Measurements from ENCODE around the gene BEND3.

The BEND3 gene

GRCh38 chr6:107083921-107084320, 31.4 kb downstream of the BEND3 start:
- ATAC-seq (replicated peaks) = no peak
- no peaks in the 10 kb centered on the region for H3K27me3 Mint-ChIP-seq
- H3K36me3 Mint-ChIP-seq (ENCODE audit: insufficient read depth) = no peaks in the 10 kb centered on the region
- no peak overlapping the region for H3K4me3 Mint-ChIP-seq
- H3K27ac Mint-ChIP-seq = no peak overlapping the region
- H3K9me3 Mint-ChIP-seq = no peaks in the 10 kb centered on the region
- no peak for DNase-seq
- H3K4me1 Mint-ChIP-seq (ENCODE audit: low read depth in 2 of 2) = no peaks in the 10 kb centered on the region

- Mint-ChIP-seq H3K27me3 (no peaks in the 10 kb centered on the region), H3K4me3 (no peak overlapping the region), H3K36me3 (ENCODE audit: insufficient read depth) (no peaks in the 10 kb centered on the region), H3K9me3 (no peaks in the 10 kb centered on the region), H3K4me1 (ENCODE audit: low read depth in 2 of 2) (no peaks in the 10 kb centered on the region), H3K27ac (no peak overlapping the region)
- DNase-seq (no peak), ATAC-seq (replicated peaks) (no peak)
These were observed 32.1 kb downstream of the BEND3 start for GRCh38 chr6:107083047-107083768.

- ATAC-seq (replicated peaks) (no peak), DNase-seq (no peak)
- Mint-ChIP-seq H3K9me3 (no peaks in the 10 kb centered on the region), H3K36me3 (ENCODE audit: insufficient read depth) (no peaks in the 10 kb centered on the region), H3K27me3 (no peaks in the 10 kb centered on the region), H3K4me1 (ENCODE audit: low read depth in 2 of 2) (no peaks in the 10 kb centered on the region), H3K27ac (no peak overlapping the region), H3K4me3 (no peak overlapping the region)
These were observed 33.3 kb downstream of the BEND3 start for GRCh38 chr6:107082045-107082444.

- Mint-ChIP-seq H3K4me1 (ENCODE audit: low read depth in 2 of 2) (no peaks in the 10 kb centered on the region), H3K27ac (no peak overlapping the region), H3K9me3 (no peaks in the 10 kb centered on the region), H3K36me3 (ENCODE audit: insufficient read depth) (no peaks in the 10 kb centered on the region), H3K27me3 (no peaks in the 10 kb centered on the region), H3K4me3 (no peak overlapping the region)
- ATAC-seq (replicated peaks) (no peak), DNase-seq (no peak)
These were observed 35.3 kb downstream of the BEND3 start for GRCh38 chr6:107080036-107080435.

- no peak overlapping the region for H3K4me3 Mint-ChIP-seq
- no peaks in the 10 kb centered on the region for H3K4me1 Mint-ChIP-seq (ENCODE audit: low read depth in 2 of 2)
- ATAC-seq (replicated peaks) (no peak), DNase-seq (no peak)
- H3K36me3 Mint-ChIP-seq (ENCODE audit: insufficient read depth) = no peaks in the 10 kb centered on the region
- H3K27me3 Mint-ChIP-seq = no peaks in the 10 kb centered on the region
- H3K9me3 Mint-ChIP-seq = no peaks in the 10 kb centered on the region
- H3K27ac Mint-ChIP-seq = no peak overlapping the region
These were observed 35.9 kb downstream of the BEND3 start for GRCh38 chr6:107079429-107079828.

- H3K4me1 Mint-ChIP-seq (ENCODE audit: low read depth in 2 of 2) = no peaks in the 10 kb centered on the region
- H3K36me3 Mint-ChIP-seq (ENCODE audit: insufficient read depth) = no peaks in the 10 kb centered on the region
- no peak for DNase-seq
- no peak for ATAC-seq (replicated peaks)
- H3K4me3 Mint-ChIP-seq = no peak overlapping the region
- no peaks in the 10 kb centered on the region for H3K27me3 Mint-ChIP-seq
- no peaks in the 10 kb centered on the region for H3K9me3 Mint-ChIP-seq
- no peak overlapping the region for H3K27ac Mint-ChIP-seq
These were observed 37.6 kb downstream of the BEND3 start for GRCh38 chr6:107077710-107078109.

- Mint-ChIP-seq H3K4me1 (ENCODE audit: low read depth in 2 of 2) (no peaks in the 10 kb centered on the region), H3K27ac (no peak overlapping the region), H3K36me3 (ENCODE audit: insufficient read depth) (no peaks in the 10 kb centered on the region), H3K27me3 (no peaks in the 10 kb centered on the region), H3K4me3 (no peak overlapping the region), H3K9me3 (no peaks in the 10 kb centered on the region)
- ATAC-seq (replicated peaks) (no peak), DNase-seq (no peak)
These were observed 39.3 kb downstream of the BEND3 start for GRCh38 chr6:107075951-107076381.

GRCh38 chr6:107070686-107071085, 44.6 kb downstream of the BEND3 start:
- no peaks in the 10 kb centered on the region for H3K9me3 Mint-ChIP-seq
- ATAC-seq (replicated peaks) = no peak
- no peaks in the 10 kb centered on the region for H3K27me3 Mint-ChIP-seq
- no peaks in the 10 kb centered on the region for H3K4me1 Mint-ChIP-seq (ENCODE audit: low read depth in 2 of 2)
- no peak overlapping the region for H3K4me3 Mint-ChIP-seq
- H3K27ac Mint-ChIP-seq = no peak overlapping the region
- no peaks in the 10 kb centered on the region for H3K36me3 Mint-ChIP-seq (ENCODE audit: insufficient read depth)
- no peak for DNase-seq

- no peaks in the 10 kb centered on the region for H3K36me3 Mint-ChIP-seq (ENCODE audit: insufficient read depth)
- DNase-seq (no peak), ATAC-seq (replicated peaks) (no peak)
- H3K27ac Mint-ChIP-seq = no peak overlapping the region
- H3K4me3 Mint-ChIP-seq = no peak overlapping the region
- no peaks in the 10 kb centered on the region for H3K9me3 Mint-ChIP-seq
- peaks cover under 1 to 4% of the 10 kb centered on the region in 2 donors for H3K4me1 Mint-ChIP-seq (ENCODE audit: low read depth in 2 of 2)
- H3K27me3 Mint-ChIP-seq = no peaks in the 10 kb centered on the region
These were observed 45.4 kb downstream of the BEND3 start for GRCh38 chr6:107069631-107070548.

GRCh38 chr6:107068691-107069630, 46.4 kb downstream of the BEND3 start:
- Mint-ChIP-seq H3K4me3 (no peak overlapping the region), H3K27ac (no peak overlapping the region), H3K27me3 (no peaks in the 10 kb centered on the region), H3K9me3 (no peaks in the 10 kb centered on the region), H3K4me1 (ENCODE audit: low read depth in 2 of 2) (peaks cover 4 to 10% of the 10 kb centered on the region in 2 donors), H3K36me3 (ENCODE audit: insufficient read depth) (no peaks in the 10 kb centered on the region)
- DNase-seq = no peak
- ATAC-seq (replicated peaks) = no peak

- no peaks in the 10 kb centered on the region for H3K36me3 Mint-ChIP-seq (ENCODE audit: insufficient read depth)
- no peaks in the 10 kb centered on the region for H3K27me3 Mint-ChIP-seq
- no peak overlapping the region for H3K27ac Mint-ChIP-seq
- DNase-seq (no peak), ATAC-seq (replicated peaks) (no peak)
- peaks cover 5 to 10% of the 10 kb centered on the region in 2 donors for H3K4me1 Mint-ChIP-seq (ENCODE audit: low read depth in 2 of 2)
- H3K4me3 Mint-ChIP-seq = no peak overlapping the region
- no peaks in the 10 kb centered on the region for H3K9me3 Mint-ChIP-seq
These were observed 48.3 kb downstream of the BEND3 start for GRCh38 chr6:107066697-107067659.

GRCh38 chr6:107064579-107065065, 50.7 kb downstream of the BEND3 start:
- Mint-ChIP-seq H3K4me3 (peak overlapping the region in 1 of 2 donors; percentile 20), H3K27ac (peak overlapping the region in 1 of 2 donors; percentile 23)

More at GRCh38 chr6:107064579-107065065, 50.7 kb downstream of the BEND3 start:
- no peaks in the 10 kb centered on the region for H3K36me3 Mint-ChIP-seq (ENCODE audit: insufficient read depth)
- peaks cover 15 to 20% of the 10 kb centered on the region in 2 donors for H3K4me1 Mint-ChIP-seq (ENCODE audit: low read depth in 2 of 2)
- DNase-seq (no peak), ATAC-seq (replicated peaks) (peak; percentile 17)
- no peaks in the 10 kb centered on the region for H3K9me3 Mint-ChIP-seq
- no peaks in the 10 kb centered on the region for H3K27me3 Mint-ChIP-seq

All from effector memory CD8-positive, alpha-beta T cell (primary cell).